Measurements from ENCODE around the gene RUNDC1.
A peak's percentile ranks its signal among the peaks of the same experiment; 100 is the strongest.

The RUNDC1 gene

GRCh38 chr17:43024407-43025289, 44.3 kb downstream of the RUNDC1 start, which contains the start of gene RND2:
RND2 (plus strand) TSS chr17:43025231; CDS start chr17:43025348, 117 bp downstream.
- Histone ChIP-seq H3K9me3 (no peaks in the 10 kb centered on the region), H3K27ac (peak within 1 kb of the TSS; percentile 56 to 75), H3K4me3 (peak within 1 kb of the TSS; percentile 53 to 56), H3K4me1 (peaks cover 0 to 35% (median 22%) of the 10 kb centered on the region in 4 donors), H3K27me3 (no peaks in the 10 kb centered on the region), H3K36me3 (no peaks in the 10 kb centered on the region)
- peak; percentile 76 to 81 for TF ChIP-seq CTCF (IDR thresholded peaks at IDR 0.05)
- intact Hi-C loops (cut with DNase I; ENCODE audit: low total_unique reads): no loop called here
- DNase-seq: peak; percentile 91 to 95

GRCh38 chr17:43025290-43025657, 44.9 kb downstream of the RUNDC1 start:
- intact Hi-C loops (cut with DNase I; ENCODE audit: low total_unique reads): no loop called here

GRCh38 chr17:43025766-43026537, 45.6 kb downstream of the RUNDC1 start:
- no peaks in the 10 kb centered on the region for H3K36me3 ChIP-seq
- no peaks in the 10 kb centered on the region for H3K9me3 ChIP-seq
- peak overlapping the region; percentile 46 to 75 for H3K27ac ChIP-seq
- no peaks in the 10 kb centered on the region for H3K27me3 ChIP-seq
- TF ChIP-seq CTCF (IDR thresholded peaks at IDR 0.05): no peak
- H3K4me1 ChIP-seq: peaks cover 0 to 23% (median 13%) of the 10 kb centered on the region in 4 donors
- intact Hi-C loops (cut with DNase I; ENCODE audit: low total_unique reads): no loop called here
- no peak for DNase-seq
- peak overlapping the region in 1 of 2 donors; percentile 53 for H3K4me3 ChIP-seq

More at GRCh38 chr17:43025290-43025657, 44.9 kb downstream of the RUNDC1 start:
- H3K4me3 ChIP-seq: peak overlapping the region; percentile 53 to 56
- no peak for TF ChIP-seq CTCF (IDR thresholded peaks at IDR 0.05)
- no peaks in the 10 kb centered on the region for H3K36me3 ChIP-seq
- peaks cover 0 to 29% (median 17%) of the 10 kb centered on the region in 4 donors for H3K4me1 ChIP-seq
- DNase-seq: no peak
- H3K27ac ChIP-seq: peak overlapping the region; percentile 46 to 75
- H3K27me3 ChIP-seq: no peaks in the 10 kb centered on the region
- no peaks in the 10 kb centered on the region for H3K9me3 ChIP-seq

- Histone ChIP-seq H3K27me3 (no peaks in the 10 kb centered on the region), H3K27ac (peak overlapping the region in 1 of 2 donors; percentile 14), H3K9me3 (no peaks in the 10 kb centered on the region), H3K36me3 (no peaks in the 10 kb centered on the region), H3K4me1 (peaks cover 0 to 22% (median 11%) of the 10 kb centered on the region in 4 donors), H3K4me3 (no peak overlapping the region)
- DNase-seq: no peak
- intact Hi-C loops (cut with DNase I; ENCODE audit: low total_unique reads): no loop called here
- TF ChIP-seq CTCF (IDR thresholded peaks at IDR 0.05): no peak
Observed at GRCh38 chr17:43026595-43026994, 46.2 kb downstream of the RUNDC1 start.

- Histone ChIP-seq H3K27me3 (no peaks in the 10 kb centered on the region), H3K4me3 (no peak overlapping the region), H3K4me1 (peaks cover 0 to 21% (median 10%) of the 10 kb centered on the region in 4 donors), H3K9me3 (no peaks in the 10 kb centered on the region), H3K27ac (no peak overlapping the region), H3K36me3 (no peaks in the 10 kb centered on the region)
- intact Hi-C loops (cut with DNase I; ENCODE audit: low total_unique reads): no loop called here
- TF ChIP-seq CTCF (IDR thresholded peaks at IDR 0.05): no peak
- DNase-seq: no peak
Observed at GRCh38 chr17:43027091-43028032, 47.0 kb downstream of the RUNDC1 start.
